H1 (cell line): ENCODE measurements around the gene NRL. TPM values are rescaled to one million over a fixed set of nuclear protein-coding genes. Genes with fewer than 3 reads are reported as not detected.

Experiments used
- ASH2L ChIP-seq: fragments of 200-600, 300-600 bp; sonication (generic); IDR thresholded peaks from one replicate; pipeline ENCODE4 v1.7.1; 2017; ENCODE audit warnings: low read length
- CREB1 ChIP-seq: IDR thresholded peaks from 2 replicates; pipeline ENCODE4 v1.6.1; 2012; ENCODE audit warnings: inconsistent platforms
- EZH2 ChIP-seq: fragments of 200-600 bp; sonication (generic); IDR thresholded peaks from 2 replicates; pipeline ENCODE4 v1.7.1; 2012; ENCODE audit warnings: low read depth, mild to moderate bottlenecking, moderate library complexity, low read length, inconsistent platforms; ENCODE audit not compliant: severe bottlenecking
- GTF2F1 ChIP-seq: IDR thresholded peaks from 2 replicates; pipeline ENCODE4 v1.6.1; 2012; ENCODE audit warnings: low read depth, low read length, improper control_type of control experiment, borderline replicate concordance
- NANOG ChIP-seq: IDR thresholded peaks from 2 replicates; pipeline ENCODE4 v1.6.1; 2011; ENCODE audit warnings: low read length, low read depth, mild to moderate bottlenecking, inconsistent platforms; ENCODE audit not compliant: insufficient read depth, poor library complexity, severe bottlenecking
- RFX5 ChIP-seq: IDR thresholded peaks from 2 replicates; pipeline ENCODE4 v1.6.1; 2011; ENCODE audit warnings: low read depth, low read length, improper control_type of control experiment, borderline replicate concordance
- SIN3A ChIP-seq, 2 experiments: IDR thresholded peaks in 1 of 2; conservative IDR thresholded peaks in 1 of 2; 2 replicates each; pipeline ENCODE4 v1.6.1; 2011 to 2012; ENCODE audit warnings: low read length in 2 of 2, improper control_type of control experiment in 1 of 2, low read depth in 1 of 2, mild to moderate bottlenecking in 1 of 2
- SIX5 ChIP-seq: IDR thresholded peaks from 2 replicates; pipeline ENCODE4 v1.6.1; 2011; ENCODE audit warnings: mild to moderate bottlenecking, low read depth, low read length
- USF2 ChIP-seq: IDR thresholded peaks from 2 replicates; pipeline ENCODE4 v1.6.1; 2011; ENCODE audit warnings: low read length, improper control_type of control experiment
- YY1 ChIP-seq: IDR thresholded peaks from 2 replicates; pipeline ENCODE4 v1.6.1; 2011; ENCODE audit warnings: low read depth, mild to moderate bottlenecking, low read length
- polyA plus RNA-seq, 7 experiments: library from polyadenylated mRNA; depleted of rRNA in 3 of 7; stranded (reverse) in 5 of 7; unstranded in 2 of 7; fragments of >200 nt in 5 of 7; fragments of 200-250 nt in 2 of 7; gene quantifications; 1 replicate in 5 of 7; 2 replicates in 1 of 7; 4 replicates in 1 of 7; pipeline versions ENCODE4 v1.2.1 to v1.2.3, GENCODE V29; 2011 to 2013; ENCODE audit warnings: missing spikeins in 2 of 7, mixed read lengths in 2 of 7
- total RNA-seq: library from RNA; stranded (reverse); fragmentation: NEBNext Ultra II Directional; extraction: Animal tissue kit (Norgen Biotek cat#: 25700); gene quantifications from 2 replicates; pipeline ENCODE4 v1.2.1, GENCODE V29; 2021
- TF ChIP-seq, protein P1 (sequence below), 3 experiments: IDR thresholded peaks; 1 replicate in 2 of 3; 2 replicates in 1 of 3; pipeline versions ENCODE4 v1.5.1 to v1.6.1; 2011; ENCODE audit warnings: low read length in 3 of 3, mild to moderate bottlenecking in 3 of 3, inconsistent platforms in 2 of 3, low read depth in 1 of 3, moderate library complexity in 1 of 3; ENCODE audit not compliant: insufficient read depth in 1 of 3; ENCODE audit errors: control extremely low read depth in 1 of 3
- TF ChIP-seq, protein P2 (sequence below): IDR thresholded peaks from 2 replicates; pipeline ENCODE4 v1.6.1; 2012; ENCODE audit warnings: inconsistent platforms

Gene NRL
- total and polyA plus RNA-seq, 2 of the 8 experiments (the other 6 are each of a cell fraction or from before 2014, with no cell fraction given) = 1.1 to 2.2 TPM

DNA sequence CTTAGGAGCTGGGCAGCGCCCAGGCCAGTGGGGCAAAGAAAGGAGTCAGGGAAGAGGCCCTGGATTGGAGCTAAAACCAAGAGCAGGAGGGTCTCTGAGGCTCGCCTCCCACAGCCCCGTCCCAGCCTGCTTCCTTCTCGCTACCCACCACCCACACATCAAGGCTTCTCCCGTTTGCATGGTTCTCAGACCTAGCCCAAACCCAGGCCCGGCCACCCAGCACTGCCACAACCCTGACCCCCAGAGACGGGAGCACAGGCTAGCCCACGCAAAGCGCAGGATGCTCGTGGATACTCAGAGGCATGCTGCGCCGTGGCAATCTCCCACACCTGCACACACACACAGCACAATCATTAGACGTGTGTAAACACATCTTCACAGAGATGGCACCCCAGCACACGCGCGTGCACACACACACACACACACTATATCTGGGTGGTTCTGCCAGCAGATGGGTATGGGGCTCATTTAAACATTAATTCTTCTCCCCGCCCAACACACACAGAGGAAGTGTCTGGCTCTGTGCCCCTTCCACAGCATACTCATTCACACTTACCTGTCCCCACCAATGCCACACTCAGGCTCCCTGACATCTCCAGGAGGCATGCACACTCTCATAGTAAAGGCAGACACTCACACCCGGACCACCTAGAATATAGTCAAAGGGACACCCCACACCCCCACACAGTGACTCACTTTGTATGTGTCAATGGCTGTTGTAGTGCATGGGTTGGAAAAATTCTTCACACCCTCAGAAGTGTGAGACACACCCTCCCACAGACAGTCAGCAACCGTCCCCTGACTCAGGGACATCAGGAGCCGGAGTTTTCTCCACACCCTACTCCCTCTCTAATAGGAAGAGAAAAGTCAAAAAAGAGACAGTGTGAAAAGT, 61.8 kb downstream of the NRL start (continued):
- TF ChIP-seq SIN3A (conservative IDR thresholded peaks at IDR 0.05 in 1 of 2, IDR thresholded peaks at IDR 0.05 in 1 of 2; ENCODE audit: low read depth in 1 of 2, low read length in 2 of 2) (no peak), SIX5 (no peak), NANOG (no peak), ASH2L (no peak), GTF2F1 (no peak), CREB1 (no peak), EZH2 (no peak), RFX5 (no peak), USF2 (no peak), YY1 (no peak)
- TF ChIP-seq, protein P1, sequence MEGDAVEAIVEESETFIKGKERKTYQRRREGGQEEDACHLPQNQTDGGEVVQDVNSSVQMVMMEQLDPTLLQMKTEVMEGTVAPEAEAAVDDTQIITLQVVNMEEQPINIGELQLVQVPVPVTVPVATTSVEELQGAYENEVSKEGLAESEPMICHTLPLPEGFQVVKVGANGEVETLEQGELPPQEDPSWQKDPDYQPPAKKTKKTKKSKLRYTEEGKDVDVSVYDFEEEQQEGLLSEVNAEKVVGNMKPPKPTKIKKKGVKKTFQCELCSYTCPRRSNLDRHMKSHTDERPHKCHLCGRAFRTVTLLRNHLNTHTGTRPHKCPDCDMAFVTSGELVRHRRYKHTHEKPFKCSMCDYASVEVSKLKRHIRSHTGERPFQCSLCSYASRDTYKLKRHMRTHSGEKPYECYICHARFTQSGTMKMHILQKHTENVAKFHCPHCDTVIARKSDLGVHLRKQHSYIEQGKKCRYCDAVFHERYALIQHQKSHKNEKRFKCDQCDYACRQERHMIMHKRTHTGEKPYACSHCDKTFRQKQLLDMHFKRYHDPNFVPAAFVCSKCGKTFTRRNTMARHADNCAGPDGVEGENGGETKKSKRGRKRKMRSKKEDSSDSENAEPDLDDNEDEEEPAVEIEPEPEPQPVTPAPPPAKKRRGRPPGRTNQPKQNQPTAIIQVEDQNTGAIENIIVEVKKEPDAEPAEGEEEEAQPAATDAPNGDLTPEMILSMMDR (IDR thresholded peaks at IDR 0.05; ENCODE audit: control extremely low read depth in 1 of 3, insufficient read depth in 1 of 3, low read depth in 1 of 3, low read length in 3 of 3) = no peak
- TF ChIP-seq, protein P2, sequence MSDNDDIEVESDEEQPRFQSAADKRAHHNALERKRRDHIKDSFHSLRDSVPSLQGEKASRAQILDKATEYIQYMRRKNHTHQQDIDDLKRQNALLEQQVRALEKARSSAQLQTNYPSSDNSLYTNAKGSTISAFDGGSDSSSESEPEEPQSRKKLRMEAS = no peak
